ENCODE measurements around the gene VWA5B1. TPM values are rescaled to one million over a fixed set of nuclear protein-coding genes. Genes with fewer than 3 reads are reported as not detected.

VWA5B1 gene
- total and polyA plus RNA-seq, 2 experiments from 2014 or later, result 0.16 to 1.0 TPM

- ATAC-seq, result peak; percentile 24
- H3K27me3 ChIP-seq (ENCODE audit: insufficient read depth), result no peaks in the 10 kb centered on the region
- H2AFZ ChIP-seq, result no peak overlapping the region
- H3F3A ChIP-seq (replicated peaks; ENCODE audit: low read depth), result no peaks in the 10 kb centered on the region
- H3K4me2 ChIP-seq, result no peak overlapping the region; the same call in 1 of the 2 replicates
- H3K27me3 Mint-ChIP-seq (ENCODE audit: insufficient read depth, low read depth, poor library complexity), result peaks cover 7% of the 10 kb centered on the region
- no peaks in the 10 kb centered on the region for H4K20me1 ChIP-seq (replicated peaks; ENCODE audit: insufficient read depth)
- no peaks in the 10 kb centered on the region for H3K79me2 ChIP-seq (replicated peaks; ENCODE audit: insufficient read depth)
- no peak overlapping the region for H3K4me3 ChIP-seq
- H3K4me1 Mint-ChIP-seq, result peaks cover 34% of the 10 kb centered on the region
- H3K4me1 ChIP-seq (ENCODE audit: insufficient read depth), result peaks cover 14% of the 10 kb centered on the region
- DNase-seq (ENCODE audit: low spot score), result no peak
- H3K27ac Mint-ChIP-seq, result no peak overlapping the region
- H3K9me3 Mint-ChIP-seq, result no peaks in the 10 kb centered on the region
- peaks cover 3% of the 10 kb centered on the region; the same call in 1 of the 2 replicates for H3K9me2 ChIP-seq (ENCODE audit: insufficient read depth)
- no peak overlapping the region for H3K4me3 Mint-ChIP-seq
- TF ChIP-seq STAT1 (IDR thresholded peaks at IDR 0.05; ENCODE audit: unreplicated experiment), result no peak
- TF ChIP-seq ZNF331 (CRISPR knock-in tag; IDR thresholded peaks at IDR 0.05; ENCODE audit: low read depth), result no peak
- no peak for TF ChIP-seq ZNF462 (CRISPR knock-in tag; IDR thresholded peaks at IDR 0.05)
- no peak for TF ChIP-seq ZNF114 (CRISPR knock-in tag; IDR thresholded peaks at IDR 0.05)
- TF ChIP-seq JUNB (IDR thresholded peaks at IDR 0.05; ENCODE audit: unreplicated experiment), result no peak
- TF ChIP-seq NANOG (IDR thresholded peaks at IDR 0.05; ENCODE audit: borderline replicate concordance), result no peak
- TF ChIP-seq CREB1 (CRISPR knock-in tag; IDR thresholded peaks at IDR 0.05; ENCODE audit: low read depth), result no peak
- TF ChIP-seq EZH2phosphoT487 (IDR thresholded peaks at IDR 0.05; ENCODE audit: unreplicated experiment), result no peak
- TF ChIP-seq ETS1 (IDR thresholded peaks at IDR 0.05), result no peak
- TF ChIP-seq EZH2 (IDR thresholded peaks at IDR 0.05; ENCODE audit: low read depth, unreplicated experiment), result no peak
- no peak for TF ChIP-seq CTCF (conservative IDR thresholded peaks at IDR 0.05; ENCODE audit: low read depth in 2 of 2)
- no peak for TF ChIP-seq POLR2AphosphoS5 (IDR thresholded peaks at IDR 0.05; ENCODE audit: low read depth)
- no peak for TF ChIP-seq REST (IDR thresholded peaks at IDR 0.05; ENCODE audit: unreplicated experiment)
- no peaks in the 10 kb centered on the region for H3K36me3 ChIP-seq (ENCODE audit: insufficient read depth)
- no peak overlapping the region for H3K27ac ChIP-seq (ENCODE audit: low read depth)
- no peaks in the 10 kb centered on the region for H3K36me3 Mint-ChIP-seq (ENCODE audit: low read depth)
Observed at GRCh38 chr1:20279509-20279908, 11.2 kb upstream of the VWA5B1 start.

Measured in GM23338 (cell line).